ENCODE data around the gene OPCML.

The OPCML gene

DNA sequence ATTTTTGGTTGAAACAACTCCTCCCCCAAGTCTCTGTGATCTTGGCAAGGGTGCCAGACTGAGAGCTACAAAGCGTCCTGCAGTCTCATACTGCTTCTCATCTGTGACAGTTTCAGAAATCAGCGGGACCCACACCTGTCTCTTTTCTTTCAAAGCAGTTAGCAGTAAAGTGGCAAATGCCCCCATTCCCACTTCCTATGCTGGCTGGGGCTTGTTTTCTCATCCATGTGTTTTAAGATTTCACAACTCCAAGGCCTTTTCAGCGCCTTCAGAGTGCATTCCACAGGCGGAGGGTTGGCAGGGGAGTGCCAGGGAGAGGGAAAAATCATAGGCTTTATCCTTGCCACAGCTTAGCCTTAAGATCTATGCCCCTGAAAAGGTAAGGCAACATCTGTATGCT, 493.5 kb downstream of the OPCML start:
- no peak overlapping the region for H3K27ac ChIP-seq
- no peak for TF ChIP-seq ZFX (IDR thresholded peaks at IDR 0.05; ENCODE audit: borderline replicate concordance)
- TF ChIP-seq, protein P1, sequence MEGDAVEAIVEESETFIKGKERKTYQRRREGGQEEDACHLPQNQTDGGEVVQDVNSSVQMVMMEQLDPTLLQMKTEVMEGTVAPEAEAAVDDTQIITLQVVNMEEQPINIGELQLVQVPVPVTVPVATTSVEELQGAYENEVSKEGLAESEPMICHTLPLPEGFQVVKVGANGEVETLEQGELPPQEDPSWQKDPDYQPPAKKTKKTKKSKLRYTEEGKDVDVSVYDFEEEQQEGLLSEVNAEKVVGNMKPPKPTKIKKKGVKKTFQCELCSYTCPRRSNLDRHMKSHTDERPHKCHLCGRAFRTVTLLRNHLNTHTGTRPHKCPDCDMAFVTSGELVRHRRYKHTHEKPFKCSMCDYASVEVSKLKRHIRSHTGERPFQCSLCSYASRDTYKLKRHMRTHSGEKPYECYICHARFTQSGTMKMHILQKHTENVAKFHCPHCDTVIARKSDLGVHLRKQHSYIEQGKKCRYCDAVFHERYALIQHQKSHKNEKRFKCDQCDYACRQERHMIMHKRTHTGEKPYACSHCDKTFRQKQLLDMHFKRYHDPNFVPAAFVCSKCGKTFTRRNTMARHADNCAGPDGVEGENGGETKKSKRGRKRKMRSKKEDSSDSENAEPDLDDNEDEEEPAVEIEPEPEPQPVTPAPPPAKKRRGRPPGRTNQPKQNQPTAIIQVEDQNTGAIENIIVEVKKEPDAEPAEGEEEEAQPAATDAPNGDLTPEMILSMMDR (IDR thresholded peaks at IDR 0.05): no peak

DNA sequence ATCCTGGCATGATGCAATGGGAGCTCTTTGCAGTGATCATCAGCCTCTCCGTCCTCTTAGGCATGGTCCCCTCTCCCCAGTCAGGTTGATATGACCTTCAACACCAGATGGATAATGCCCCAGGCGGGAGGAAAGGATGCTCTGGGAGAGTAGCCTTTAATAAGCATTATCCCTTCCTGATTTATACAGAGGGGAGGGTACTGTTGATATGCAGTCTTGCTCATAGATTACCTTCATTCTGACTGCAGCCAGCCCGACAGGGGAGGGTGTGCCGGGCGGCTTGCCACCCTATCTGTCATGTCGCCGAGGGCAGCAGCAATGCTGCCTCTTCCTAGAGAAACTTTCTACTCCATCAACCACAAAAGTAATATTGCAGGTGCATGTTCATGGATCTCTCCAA, 497.4 kb downstream of the OPCML start:
- TF ChIP-seq ZFX (IDR thresholded peaks at IDR 0.05; ENCODE audit: borderline replicate concordance): no peak
- TF ChIP-seq, protein P1 (IDR thresholded peaks at IDR 0.05): no peak

DNA sequence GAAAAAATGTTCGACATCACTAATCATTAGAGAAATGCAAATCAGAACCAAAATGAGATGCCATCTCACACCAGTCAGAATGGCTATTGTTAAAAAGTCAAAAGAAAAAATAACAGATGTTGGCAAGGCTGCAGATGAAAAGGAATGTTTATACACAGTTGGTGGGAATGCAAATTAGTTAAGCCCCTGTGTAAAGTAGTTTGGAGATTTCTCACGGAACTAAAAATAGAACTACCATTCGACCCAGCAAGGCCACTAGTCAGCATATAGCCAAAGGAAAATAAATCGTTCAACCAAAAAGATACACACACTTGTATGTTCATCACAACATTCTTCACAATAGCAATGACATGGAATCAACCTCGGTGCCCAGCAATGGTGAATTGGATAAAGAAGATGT, 503.2 kb downstream of the OPCML start:
- no peak overlapping the region for H3K27ac ChIP-seq
- TF ChIP-seq, protein P1 (IDR thresholded peaks at IDR 0.05): no peak
- TF ChIP-seq ZFX (IDR thresholded peaks at IDR 0.05; ENCODE audit: borderline replicate concordance): no peak

More for the DNA sequence above, 497.4 kb downstream of the OPCML start:
- H3K27ac ChIP-seq: no peak overlapping the region

DNA sequence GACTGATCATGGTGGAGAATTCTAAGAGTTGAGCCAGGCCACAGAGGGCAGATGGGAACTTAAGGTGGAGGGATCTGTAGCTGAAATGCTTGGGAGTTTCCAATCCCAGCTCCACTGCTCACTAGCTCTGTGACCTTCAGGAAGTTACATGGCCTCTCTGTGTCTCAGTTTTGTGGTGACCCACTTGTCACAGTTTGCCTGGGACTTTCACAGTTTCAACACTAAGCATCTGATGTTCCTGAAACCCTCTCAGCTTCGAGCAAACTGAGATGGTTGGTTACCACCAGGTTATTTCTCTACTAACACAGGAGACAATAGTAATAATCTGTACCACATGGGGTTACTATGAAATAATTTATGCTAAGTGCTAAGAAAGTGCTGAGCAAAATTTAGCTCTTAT, 505.3 kb downstream of the OPCML start:
- H3K27ac ChIP-seq: no peak overlapping the region
- TF ChIP-seq ZFX (IDR thresholded peaks at IDR 0.05; ENCODE audit: borderline replicate concordance): no peak
- TF ChIP-seq, protein P1 (IDR thresholded peaks at IDR 0.05): no peak

DNA sequence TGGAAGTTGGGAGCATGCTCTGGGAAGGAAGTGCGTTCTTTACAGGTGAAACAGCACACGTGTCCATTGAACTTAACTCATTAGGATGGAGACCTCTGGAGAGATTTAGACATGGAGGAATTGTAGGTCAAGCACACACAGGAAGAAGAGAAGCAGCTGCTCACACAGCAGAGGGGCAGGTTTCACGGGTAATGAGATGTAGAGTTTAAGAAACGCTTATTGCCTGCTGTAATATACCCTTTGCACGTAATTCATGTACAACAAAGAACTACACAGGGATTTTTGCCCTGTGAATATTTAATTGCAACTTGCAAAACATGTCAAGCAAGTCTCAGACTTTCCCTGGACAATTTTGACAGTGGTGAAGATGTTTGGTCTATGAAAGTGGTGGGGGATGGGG, 508.0 kb downstream of the OPCML start:
- H3K27ac ChIP-seq: no peak overlapping the region
- TF ChIP-seq, protein P1 (IDR thresholded peaks at IDR 0.05): no peak
- no peak for TF ChIP-seq ZFX (IDR thresholded peaks at IDR 0.05; ENCODE audit: borderline replicate concordance)

DNA sequence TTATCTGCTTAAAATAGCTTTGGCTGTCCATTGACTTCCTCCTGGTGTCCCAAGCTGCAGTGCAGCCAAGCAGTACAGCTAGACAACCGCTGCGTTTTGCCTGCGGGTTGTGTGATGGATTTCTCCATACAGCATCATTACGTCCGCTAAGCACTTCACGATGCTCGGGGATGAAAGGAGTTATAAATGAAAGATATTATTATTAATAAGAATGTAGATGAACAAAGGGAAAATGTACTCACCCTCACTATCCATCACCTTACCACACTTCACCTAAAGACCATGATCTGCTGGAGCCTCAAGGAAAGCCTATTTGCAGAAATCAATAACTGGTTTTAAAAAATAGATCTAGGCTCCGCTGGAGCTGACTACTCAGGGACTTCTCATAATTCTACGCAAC, 509.1 kb downstream of the OPCML start:
- H3K27ac ChIP-seq: no peak overlapping the region

DNA sequence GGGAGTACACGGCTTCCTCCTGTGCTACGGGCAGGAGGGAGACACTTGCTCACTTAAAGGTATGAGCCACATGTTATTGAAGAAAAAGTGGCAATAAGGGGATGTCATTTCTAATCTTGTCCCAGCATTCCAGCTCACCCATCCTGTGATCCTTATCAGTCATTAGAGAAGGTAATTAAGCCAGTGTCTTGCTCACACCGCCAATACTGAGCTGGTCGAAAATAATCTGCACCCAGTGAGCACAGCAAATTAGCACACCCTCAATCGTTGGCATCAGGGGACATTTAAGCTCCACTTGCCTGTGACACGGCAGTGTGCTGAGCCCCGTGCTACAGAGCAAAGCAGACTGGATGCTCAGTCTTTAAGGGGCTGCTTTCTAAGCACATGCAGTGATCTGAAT, 510.7 kb downstream of the OPCML start:
- no peak for TF ChIP-seq ZFX (IDR thresholded peaks at IDR 0.05; ENCODE audit: borderline replicate concordance)
- TF ChIP-seq, protein P1 (IDR thresholded peaks at IDR 0.05): no peak
- H3K27ac ChIP-seq: no peak overlapping the region

More for the DNA sequence above, 509.1 kb downstream of the OPCML start:
- TF ChIP-seq, protein P1 (IDR thresholded peaks at IDR 0.05): no peak
- no peak for TF ChIP-seq ZFX (IDR thresholded peaks at IDR 0.05; ENCODE audit: borderline replicate concordance)
